Tracheal epithelial cell (primary cell): ENCODE data around the gene RFX3. TPM values are rescaled to one million over a fixed set of nuclear protein-coding genes. Genes with fewer than 3 reads are reported as not detected.

Source experiments
- total RNA-seq: library from RNA; depleted of rRNA; stranded (reverse); fragments of >200 nt; gene quantifications from 2 replicates; pipeline ENCODE4 v1.2.1, GENCODE V29; 2014

RFX3 gene
- 1.2 and 2.1 TPM in 2 replicates for total RNA-seq

GRCh38 chr9:3525836-3526164 is at the start of gene RFX3:
Gene RFX3 (minus strand): TSS chr9:3526001. CDS start chr9:3395588, 130,413 bp downstream.

